Fibroblast of lung (primary cell): ENCODE results near the gene PIGX. TPM values are rescaled to one million over a fixed set of nuclear protein-coding genes. Genes with fewer than 3 reads are reported as not detected.

Experiments
- DNase-seq, 2 donors: peaks; one replicate each; pipeline versions ENCODE4 v3.0.0 to v3.0.0-alpha.2; 2010; ENCODE audit warnings: low read depth in 2 of 2
- H2AFZ ChIP-seq: 2 replicates; pipeline ENCODE4 v1.5.1; 2012; ENCODE audit warnings: low read length, control low read depth, inconsistent platforms
- H3K27ac ChIP-seq: 2 replicates; pipeline ENCODE4 v1.5.1; 2011; ENCODE audit warnings: low read length, control low read depth; ENCODE audit not compliant: insufficient read depth
- H3K27me3 ChIP-seq: 2 replicates; pipeline ENCODE4 v1.5.1; 2011; ENCODE audit warnings: mild to moderate bottlenecking, low read length; ENCODE audit not compliant: control insufficient read depth, insufficient read depth
- H3K36me3 ChIP-seq: 2 replicates; pipeline ENCODE4 v1.5.1; 2011; ENCODE audit warnings: low read length; ENCODE audit not compliant: control insufficient read depth, insufficient read depth
- H3K4me1 ChIP-seq: 2 replicates; pipeline ENCODE4 v1.5.1; 2011; ENCODE audit warnings: low read length; ENCODE audit not compliant: control insufficient read depth, insufficient read depth; ENCODE audit errors: extremely low read depth
- H3K4me2 ChIP-seq: 2 replicates; pipeline ENCODE4 v1.5.1; 2011; ENCODE audit warnings: low read length, control low read depth; ENCODE audit not compliant: insufficient read depth; ENCODE audit errors: extremely low read depth
- H3K4me3 ChIP-seq, 4 experiments: fragments of 200-600 bp in 1 of 4; sonication (generic) in 1 of 4; replicated peaks in 1 of 4; 2 replicates each; pipeline ENCODE4 v1.5.1; 2011 to 2016; ENCODE audit warnings: low read length in 4 of 4, low read depth in 3 of 4, mild to moderate bottlenecking in 3 of 4, control low read depth in 2 of 4, inconsistent platforms in 1 of 4, mixed read lengths in 1 of 4; ENCODE audit not compliant: insufficient read depth in 1 of 4; ENCODE audit errors: control extremely low read depth in 1 of 4
- H3K79me2 ChIP-seq: 2 replicates; pipeline ENCODE4 v1.5.1; 2012; ENCODE audit warnings: mild to moderate bottlenecking, low read length, inconsistent platforms; ENCODE audit not compliant: control insufficient read depth, insufficient read depth
- H3K9ac ChIP-seq: 2 replicates; pipeline ENCODE4 v1.5.1; 2011; ENCODE audit warnings: mild to moderate bottlenecking, low read length, control low read depth; ENCODE audit not compliant: insufficient read depth
- H3K9me3 ChIP-seq: 2 replicates; pipeline ENCODE4 v1.5.1; 2012; ENCODE audit warnings: low read depth, low read length; ENCODE audit not compliant: control insufficient read depth, insufficient read depth
- H4K20me1 ChIP-seq: 2 replicates; pipeline ENCODE4 v1.5.1; 2011; ENCODE audit warnings: low read length; ENCODE audit not compliant: control insufficient read depth, insufficient read depth; ENCODE audit errors: extremely low read depth
- CTCF ChIP-seq, 2 donors: IDR thresholded peaks in 1 of 2; conservative IDR thresholded peaks in 1 of 2; 1 replicate in 1 of 2; 2 replicates in 1 of 2; pipeline ENCODE4 v1.5.1; 2011 to 2012; ENCODE audit warnings: low read length in 2 of 2, control low read depth in 1 of 2, inconsistent platforms in 1 of 2, low read depth in 1 of 2, mild to moderate bottlenecking in 1 of 2
- EZH2 ChIP-seq: IDR thresholded peaks from 2 replicates; pipeline ENCODE4 v1.5.1; 2012; ENCODE audit warnings: low read length, control low read depth, mild to moderate bottlenecking; ENCODE audit errors: missing control alignments
- polyA plus RNA-seq, 2 donors: library from polyadenylated mRNA; depleted of rRNA in 1 of 2; stranded (reverse) in 1 of 2; unstranded in 1 of 2; fragments of >200 nt; gene quantifications; 2 replicates each; pipeline ENCODE4 v1.2.1, GENCODE V29; 2011 to 2012; ENCODE audit warnings: missing spikeins in 1 of 2
- total RNA-seq: library from RNA; depleted of rRNA; stranded (reverse); fragments of >200 nt; gene quantifications from 2 replicates; pipeline ENCODE4 v1.2.1, GENCODE V29; 2014

Gene PIGX
- total and polyA plus RNA-seq, 2 donors (not counting 1 experiment from before 2014, with no cell fraction given): 10.7 to 17.0 TPM

- no peaks in the 10 kb centered on the region for H3K9me3 ChIP-seq
- no peak overlapping the region for H3K9ac ChIP-seq
- no peaks in the 10 kb centered on the region for H3K36me3 ChIP-seq
- no peak overlapping the region for H3K4me2 ChIP-seq
- peaks cover 56% of the 10 kb centered on the region for H3K79me2 ChIP-seq
- no peak overlapping the region for H3K27ac ChIP-seq
- H3K27me3 ChIP-seq: no peaks in the 10 kb centered on the region
- H3K4me3 ChIP-seq: no peak overlapping the region
- no peaks in the 10 kb centered on the region for H4K20me1 ChIP-seq
- no peaks in the 10 kb centered on the region for H3K4me1 ChIP-seq
- no peak for DNase-seq
- TF ChIP-seq CTCF (conservative IDR thresholded peaks at IDR 0.05 in 1 of 2, IDR thresholded peaks at IDR 0.05 in 1 of 2; ENCODE audit: low read depth in 1 of 2, low read length in 2 of 2) (no peak), EZH2 (no peak)
- no peak overlapping the region for H2AFZ ChIP-seq
Measured at GRCh38 chr3:196771067-196771466, 58.9 kb downstream of the PIGX start.

- H2AFZ ChIP-seq: no peak overlapping the region
- H3K79me2 ChIP-seq: peaks cover 58% of the 10 kb centered on the region
- no peak overlapping the region for H3K4me3 ChIP-seq
- no peaks in the 10 kb centered on the region for H3K9me3 ChIP-seq
- H3K4me2 ChIP-seq: no peak overlapping the region
- H3K27ac ChIP-seq: no peak overlapping the region
- no peak for DNase-seq
- H4K20me1 ChIP-seq: no peaks in the 10 kb centered on the region
- H3K9ac ChIP-seq: no peak overlapping the region
- H3K27me3 ChIP-seq: no peaks in the 10 kb centered on the region
- H3K36me3 ChIP-seq: no peaks in the 10 kb centered on the region
- no peak for TF ChIP-seq EZH2
- TF ChIP-seq CTCF (conservative IDR thresholded peaks at IDR 0.05 in 1 of 2, IDR thresholded peaks at IDR 0.05 in 1 of 2; ENCODE audit: low read depth in 1 of 2, low read length in 2 of 2): no peak
- H3K4me1 ChIP-seq: no peaks in the 10 kb centered on the region
Measured at GRCh38 chr3:196772102-196772501, 59.9 kb downstream of the PIGX start.

- Histone ChIP-seq H3K4me3 (no peak overlapping the region), H2AFZ (no peak overlapping the region), H3K27me3 (no peaks in the 10 kb centered on the region), H3K79me2 (peaks cover 54% of the 10 kb centered on the region), H3K4me1 (no peaks in the 10 kb centered on the region), H3K9me3 (no peaks in the 10 kb centered on the region), H3K4me2 (no peak overlapping the region), H3K36me3 (no peaks in the 10 kb centered on the region), H4K20me1 (no peaks in the 10 kb centered on the region), H3K9ac (no peak overlapping the region), H3K27ac (no peak overlapping the region)
- TF ChIP-seq EZH2 (no peak), CTCF (conservative IDR thresholded peaks at IDR 0.05 in 1 of 2, IDR thresholded peaks at IDR 0.05 in 1 of 2; ENCODE audit: low read depth in 1 of 2, low read length in 2 of 2) (no peak)
- no peak for DNase-seq
Measured at GRCh38 chr3:196772897-196773296, 60.7 kb downstream of the PIGX start.
